ENCODE measurements around the gene CD274.

DNA sequence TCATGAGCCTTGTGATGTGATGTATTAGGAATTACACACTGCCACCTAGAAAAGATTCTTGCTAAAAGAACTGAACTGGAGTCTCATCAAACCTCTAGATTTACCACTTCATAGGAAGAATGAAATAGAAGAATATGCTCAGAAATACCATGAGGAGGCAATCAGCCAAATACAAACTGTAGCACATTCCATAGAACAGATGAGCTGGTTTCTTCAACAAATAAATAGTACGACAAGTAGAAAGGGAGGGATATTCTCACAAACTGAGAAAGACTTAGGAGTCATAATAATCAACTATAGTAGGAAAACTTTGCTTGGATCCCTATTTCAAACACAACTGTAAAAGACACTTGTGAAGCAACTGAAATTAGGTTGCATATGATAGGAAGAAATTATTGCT lies 28.1 kb upstream of the CD274 start:
- no peak for TF ChIP-seq POLR2A (IDR thresholded peaks at IDR 0.05)
- TF ChIP-seq, protein P1, sequence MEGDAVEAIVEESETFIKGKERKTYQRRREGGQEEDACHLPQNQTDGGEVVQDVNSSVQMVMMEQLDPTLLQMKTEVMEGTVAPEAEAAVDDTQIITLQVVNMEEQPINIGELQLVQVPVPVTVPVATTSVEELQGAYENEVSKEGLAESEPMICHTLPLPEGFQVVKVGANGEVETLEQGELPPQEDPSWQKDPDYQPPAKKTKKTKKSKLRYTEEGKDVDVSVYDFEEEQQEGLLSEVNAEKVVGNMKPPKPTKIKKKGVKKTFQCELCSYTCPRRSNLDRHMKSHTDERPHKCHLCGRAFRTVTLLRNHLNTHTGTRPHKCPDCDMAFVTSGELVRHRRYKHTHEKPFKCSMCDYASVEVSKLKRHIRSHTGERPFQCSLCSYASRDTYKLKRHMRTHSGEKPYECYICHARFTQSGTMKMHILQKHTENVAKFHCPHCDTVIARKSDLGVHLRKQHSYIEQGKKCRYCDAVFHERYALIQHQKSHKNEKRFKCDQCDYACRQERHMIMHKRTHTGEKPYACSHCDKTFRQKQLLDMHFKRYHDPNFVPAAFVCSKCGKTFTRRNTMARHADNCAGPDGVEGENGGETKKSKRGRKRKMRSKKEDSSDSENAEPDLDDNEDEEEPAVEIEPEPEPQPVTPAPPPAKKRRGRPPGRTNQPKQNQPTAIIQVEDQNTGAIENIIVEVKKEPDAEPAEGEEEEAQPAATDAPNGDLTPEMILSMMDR (IDR thresholded peaks at IDR 0.05) = no peak
